SHP77 (cell line): ENCODE measurements around the gene IQCB1.
"Not testable (repeated sequence)": the region's sequence is repeated elsewhere in the genome, so short reads cannot be mapped to it uniquely, and the experiment has no call there.

Source experiments
- DNase-seq, 2 experiments: peaks; one replicate each; lab custom pipeline; 2025; lab: John Stamatoyannopoulos, UW

IQCB1 gene

DNA sequence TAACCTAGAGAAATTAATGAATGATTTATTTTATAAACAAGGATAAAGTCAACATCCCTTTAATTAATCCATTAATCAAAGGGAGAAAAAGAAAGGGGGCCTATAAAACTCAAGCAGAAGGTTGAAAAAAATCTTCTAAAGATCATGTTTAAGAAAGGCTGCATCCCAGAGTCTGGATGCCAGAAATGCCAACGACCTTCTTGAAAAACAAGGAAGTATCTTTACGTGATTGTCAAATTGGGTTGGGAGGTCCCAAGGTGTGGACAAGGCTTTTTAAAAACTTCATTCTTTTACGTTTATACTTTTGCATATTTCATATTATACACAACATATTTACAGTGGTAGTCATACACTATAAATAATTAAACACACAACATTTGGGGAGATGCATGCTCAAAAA lies 86.9 kb downstream of the IQCB1 start:
- no peak for DNase-seq

DNA sequence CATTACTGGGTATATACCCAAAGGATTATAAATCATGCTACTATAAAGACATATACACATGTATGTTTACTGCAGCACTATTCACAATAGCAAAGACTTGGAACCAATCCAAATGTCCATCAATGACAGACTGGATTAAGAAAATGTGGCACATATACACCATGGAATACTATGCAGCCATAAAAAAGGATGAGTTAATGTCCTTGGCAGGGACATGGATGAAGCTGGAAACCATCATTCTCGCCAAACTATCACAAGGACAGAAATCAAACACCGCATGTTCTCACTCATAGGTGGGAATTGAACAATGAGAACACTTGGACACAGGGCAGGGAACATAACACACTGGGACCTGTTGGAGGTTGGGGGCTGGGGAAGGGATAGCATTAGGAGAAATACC lies 91.8 kb downstream of the IQCB1 start:
- not testable (repeated sequence) for DNase-seq

DNA sequence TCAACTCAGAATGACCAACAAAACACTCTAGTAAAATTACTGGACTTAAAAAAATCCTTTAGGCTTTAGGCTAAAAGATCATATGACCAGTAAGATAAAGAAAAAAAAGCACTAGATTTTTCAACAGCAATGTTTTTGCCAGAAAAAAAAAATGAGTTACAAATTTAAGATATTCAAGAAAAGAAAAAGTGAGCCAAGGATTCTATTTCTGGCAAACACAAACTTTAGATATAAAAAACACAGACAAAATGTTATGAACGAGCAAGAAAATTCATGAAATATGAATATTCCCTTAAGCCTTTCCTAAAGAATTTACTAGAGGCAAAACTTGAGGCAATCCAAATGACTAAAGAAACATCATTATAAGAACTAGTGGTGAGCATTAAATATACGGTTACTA lies 94.0 kb downstream of the IQCB1 start:
- DNase-seq: no peak

DNA sequence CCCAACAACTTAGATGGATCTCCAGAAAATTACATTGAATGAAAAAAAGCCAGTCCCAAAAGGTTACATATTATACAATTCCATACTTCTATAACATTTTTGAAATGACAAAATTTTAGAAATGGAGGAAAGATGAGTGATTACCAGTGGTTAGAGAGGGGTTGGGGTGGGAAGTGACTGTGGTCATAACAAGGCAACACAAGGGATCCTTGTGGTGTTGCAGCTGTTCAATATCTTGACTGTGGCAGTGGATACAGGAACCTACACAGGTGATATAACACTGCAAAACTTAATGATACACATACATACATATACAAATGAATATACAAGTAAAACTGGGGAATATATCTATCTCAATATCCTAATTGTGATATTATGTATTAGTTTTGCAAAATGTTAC lies 95.0 kb downstream of the IQCB1 start:
- no peak for DNase-seq

DNA sequence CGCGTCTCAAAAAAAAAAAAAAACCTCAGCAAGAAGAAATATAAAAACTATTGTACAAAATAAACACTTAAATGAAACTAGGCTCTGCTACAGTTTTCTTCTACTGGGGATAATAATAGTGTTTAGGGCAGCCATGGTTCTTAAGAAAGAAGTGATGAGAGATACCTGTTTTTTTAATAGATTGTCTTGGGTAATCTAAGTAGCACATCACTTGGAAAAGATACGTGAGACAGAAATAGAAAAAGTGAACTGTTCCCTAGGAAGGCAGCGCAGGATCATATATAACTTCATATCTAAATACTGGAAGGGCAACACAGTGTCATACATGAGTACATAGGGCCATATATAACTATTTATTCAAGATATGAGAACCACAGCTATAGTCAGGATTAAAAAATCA lies 97.2 kb downstream of the IQCB1 start:
- DNase-seq: no peak

DNA sequence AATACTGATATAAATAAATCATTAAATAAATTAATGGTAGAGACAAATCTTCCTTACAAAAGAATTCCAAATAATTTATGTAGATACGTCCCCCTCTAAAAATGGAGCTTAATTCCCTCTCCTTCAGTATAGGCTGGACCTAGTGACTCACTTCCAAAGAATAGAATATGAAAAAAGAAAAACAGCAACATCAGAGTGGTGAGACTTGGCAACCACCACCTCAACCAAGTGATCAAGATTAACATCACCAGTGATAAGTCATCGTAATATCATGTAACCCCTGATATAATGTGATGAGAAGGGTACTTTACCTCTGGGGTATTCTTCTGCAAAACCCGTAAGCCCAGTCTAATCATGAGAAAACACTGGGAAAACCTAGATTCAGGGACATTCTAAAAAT lies 98.7 kb downstream of the IQCB1 start:
- DNase-seq: no peak

DNA sequence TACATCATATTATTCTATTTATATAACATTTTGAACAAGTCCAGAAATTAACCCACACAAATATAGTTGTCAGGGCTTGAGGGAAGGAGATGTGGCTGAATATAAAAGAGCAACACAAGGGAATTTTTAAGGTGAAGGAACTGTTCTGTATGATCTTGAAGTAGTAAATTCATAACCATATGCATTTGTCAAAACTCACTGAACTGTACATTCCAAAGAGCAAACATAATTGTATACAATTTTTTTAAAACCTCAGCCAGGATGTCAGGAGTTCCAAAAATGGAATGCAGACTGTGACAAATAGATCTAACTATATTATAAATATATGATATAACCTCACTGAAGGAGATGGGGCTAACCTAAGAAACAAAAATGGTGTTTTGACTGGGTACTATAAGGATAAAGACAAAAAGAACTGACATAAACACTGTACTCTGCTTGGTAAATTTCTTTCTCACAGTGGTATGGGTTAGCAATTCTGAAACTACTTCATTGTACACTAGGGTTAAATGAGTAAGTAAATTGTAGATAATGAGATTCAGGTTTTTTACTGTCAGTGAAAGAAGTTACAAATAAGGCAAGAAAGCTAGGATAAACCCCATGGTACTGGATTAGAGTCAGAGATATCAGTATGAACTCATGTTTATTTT lies 99.7 kb downstream of the IQCB1 start:
- no peak for DNase-seq

DNA sequence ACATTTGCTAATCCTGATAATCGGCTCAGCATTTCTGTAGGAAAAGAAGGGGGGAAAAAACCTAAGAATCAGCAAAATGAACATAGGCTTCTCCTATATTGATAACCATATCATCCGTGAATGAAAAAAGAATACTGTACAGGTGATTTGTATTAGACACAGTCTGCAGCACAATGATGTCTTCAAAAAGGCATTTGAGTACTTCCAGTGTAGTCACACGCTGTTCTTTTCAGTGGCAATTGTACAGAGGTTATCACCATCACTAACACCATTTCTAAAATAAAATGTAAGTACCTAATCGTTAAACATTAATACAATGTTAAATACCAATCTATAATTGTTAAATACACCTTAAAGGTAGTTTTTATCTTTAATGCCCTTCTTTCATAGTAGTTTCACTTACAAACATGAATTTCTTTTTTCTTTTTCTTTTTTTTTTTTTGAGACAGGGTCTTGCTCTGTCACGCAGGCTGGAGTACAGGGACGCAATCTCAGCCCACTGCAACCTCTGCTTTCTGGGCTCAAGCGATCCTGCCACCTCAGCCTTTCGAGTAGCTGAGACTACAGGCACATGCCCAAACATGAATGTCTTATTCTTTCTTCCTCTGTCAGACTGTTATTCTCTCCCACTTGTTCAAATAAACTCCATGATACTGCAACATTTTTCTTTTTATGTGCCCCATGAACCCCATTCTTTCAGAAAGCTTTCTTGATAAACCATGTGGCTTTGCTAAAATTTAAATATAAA lies 103.7 kb downstream of the IQCB1 start:
- no peak for DNase-seq

DNA sequence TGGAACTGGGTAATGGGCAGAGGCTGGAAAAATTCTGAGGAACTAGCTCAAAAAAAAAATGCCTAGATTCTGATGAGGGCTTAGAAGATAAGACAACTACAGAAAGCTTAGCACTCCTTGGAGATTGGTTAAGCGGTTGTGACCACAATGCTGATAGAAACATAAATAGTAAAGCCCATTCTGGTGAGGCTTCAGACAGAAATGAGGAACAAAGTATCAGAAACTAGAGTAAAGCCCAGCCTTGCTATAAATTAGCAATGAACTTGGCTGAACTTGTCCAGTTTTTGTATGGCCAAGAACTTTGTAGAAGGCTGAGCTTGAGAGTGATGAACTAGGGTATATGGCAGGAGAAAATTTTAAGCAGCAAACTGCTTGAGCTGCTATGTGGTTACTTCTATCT lies 110.7 kb downstream of the IQCB1 start:
- no peak for DNase-seq

DNA sequence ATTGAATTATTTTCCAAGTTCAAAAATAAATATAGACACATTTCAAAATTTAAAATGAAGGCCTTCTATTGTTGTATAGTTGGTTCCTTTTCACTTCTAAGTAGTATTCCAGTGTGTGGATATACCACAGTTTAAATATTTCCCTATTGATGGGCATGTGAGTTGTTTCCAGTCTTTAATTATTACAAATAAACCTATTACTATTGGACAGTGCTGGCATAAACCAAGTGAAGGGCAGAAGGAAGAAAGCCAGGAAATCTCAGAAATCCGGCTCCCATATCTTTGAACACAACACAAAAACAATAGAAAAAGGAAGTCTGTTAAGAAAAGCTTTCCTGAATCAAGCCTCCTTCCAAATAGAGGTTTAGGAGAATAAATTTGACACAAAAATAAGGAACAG lies 111.4 kb downstream of the IQCB1 start:
- no peak for DNase-seq

DNA sequence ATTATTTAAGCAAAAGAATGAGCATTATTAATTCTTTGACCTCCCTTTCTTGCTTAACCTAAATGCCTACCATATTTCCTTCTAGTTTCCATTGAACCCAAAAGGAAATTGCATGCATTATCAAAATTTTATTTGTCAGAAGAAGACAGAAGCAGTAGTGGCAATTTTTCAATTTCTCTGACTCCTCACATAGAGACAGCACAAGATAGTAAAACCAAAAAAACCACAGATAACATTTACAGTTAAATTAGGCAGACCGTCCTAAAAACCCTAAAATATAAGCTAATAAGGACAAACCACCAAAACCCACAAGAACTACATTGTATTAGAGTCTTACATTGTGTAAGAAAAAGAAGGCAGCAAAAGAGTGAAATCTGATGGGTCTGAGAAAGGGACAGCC lies 112.4 kb downstream of the IQCB1 start:
- DNase-seq: no peak

DNA sequence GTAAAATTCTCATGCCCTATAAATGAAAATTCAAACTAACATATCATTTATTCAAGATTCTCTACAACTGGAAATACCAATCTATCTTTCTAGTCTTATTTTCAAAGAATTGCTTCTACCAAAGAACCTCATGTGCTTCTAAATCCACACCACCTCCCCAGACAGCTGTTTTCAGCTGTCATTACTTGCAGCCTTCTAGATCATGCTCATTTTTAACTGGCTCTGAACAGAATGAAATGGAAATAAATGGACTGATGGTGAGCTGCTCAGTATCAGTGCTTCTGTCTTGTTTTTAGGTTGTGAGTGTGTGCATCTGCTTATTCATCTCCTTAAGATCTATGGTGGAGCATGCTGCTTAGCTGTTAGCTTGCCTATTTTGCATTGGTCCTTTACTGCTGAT lies 114.7 kb downstream of the IQCB1 start:
- no peak for DNase-seq
